Mesothelial cell of epicardium (in vitro differentiated cells): ENCODE results near the gene SLC11A1. TPM values are rescaled to one million over a fixed set of nuclear protein-coding genes. Genes with fewer than 3 reads are reported as not detected.
A peak's percentile ranks its signal among the peaks of the same experiment; 100 is the strongest.

ENCODE experiments used
- DNase-seq, 2 experiments: peaks; one replicate each; pipeline ENCODE4 v3.0.0; 2021; ENCODE audit warnings: low spot score in 2 of 2; ENCODE audit not compliant: unreplicated experiment in 2 of 2
- H3K27ac Mint-ChIP-seq: 2 replicates; pipeline ENCODE4 v1.8.0; 2021; ENCODE audit warnings: mixed read lengths
- H3K27me3 Mint-ChIP-seq: 2 replicates; pipeline ENCODE4 v1.8.0; 2021; ENCODE audit warnings: low read depth, mixed read lengths
- H3K36me3 Mint-ChIP-seq: 2 replicates; pipeline ENCODE4 v1.8.0; 2021; ENCODE audit warnings: mixed read lengths
- H3K4me1 Mint-ChIP-seq: 2 replicates; pipeline ENCODE4 v1.8.0; 2021; ENCODE audit warnings: mixed read lengths
- H3K4me3 Mint-ChIP-seq: 2 replicates; pipeline ENCODE4 v1.8.0; 2021; ENCODE audit warnings: mild to moderate bottlenecking, moderate library complexity, mixed read lengths
- H3K9me3 Mint-ChIP-seq: 2 replicates; pipeline ENCODE4 v1.8.0; 2021; ENCODE audit warnings: mixed read lengths
- total RNA-seq: library from RNA; stranded (reverse); gene quantifications from 3 replicates; pipeline ENCODE4 v1.2.1, GENCODE V29; 2021
- TF ChIP-seq, protein P1 (sequence below): fragments of 200-600 bp; sonication (generic); IDR thresholded peaks from one replicate; pipeline ENCODE4 v1.5.0; 2021; ENCODE audit warnings: antibody characterized with exemption; ENCODE audit not compliant: unreplicated experiment

Gene SLC11A1
- total RNA-seq, 1 donor from 2014 or later, result 0.76 TPM

DNA sequence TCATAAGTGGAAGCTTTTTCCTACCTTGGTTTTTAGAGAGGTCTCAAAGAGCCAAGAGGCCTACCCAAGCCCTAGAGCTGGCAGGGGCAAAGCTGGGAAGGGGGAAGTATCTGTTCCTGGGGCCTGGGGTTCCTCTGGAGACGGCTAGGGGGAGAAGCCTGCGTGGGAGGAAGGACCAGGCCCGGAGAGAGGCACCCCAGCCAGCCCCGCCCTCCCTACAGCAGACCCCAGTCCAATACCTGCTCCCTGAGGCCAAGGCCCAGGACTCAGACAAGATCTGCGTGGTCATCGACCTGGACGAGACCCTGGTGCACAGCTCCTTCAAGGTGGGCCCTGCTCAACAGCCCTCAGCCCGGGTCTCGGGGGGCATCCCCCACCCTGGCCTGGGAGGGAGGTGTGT lies 19.8 kb downstream of the SLC11A1 start:
- no peak for DNase-seq
- H3K27me3 Mint-ChIP-seq, result no peaks in the 10 kb centered on the region
- H3K9me3 Mint-ChIP-seq, result no peaks in the 10 kb centered on the region
- peaks cover 12% of the 10 kb centered on the region for H3K36me3 Mint-ChIP-seq
- H3K4me3 Mint-ChIP-seq, result peak overlapping the region; percentile 94
- peak overlapping the region; percentile 30 for H3K27ac Mint-ChIP-seq
- TF ChIP-seq, protein P1, sequence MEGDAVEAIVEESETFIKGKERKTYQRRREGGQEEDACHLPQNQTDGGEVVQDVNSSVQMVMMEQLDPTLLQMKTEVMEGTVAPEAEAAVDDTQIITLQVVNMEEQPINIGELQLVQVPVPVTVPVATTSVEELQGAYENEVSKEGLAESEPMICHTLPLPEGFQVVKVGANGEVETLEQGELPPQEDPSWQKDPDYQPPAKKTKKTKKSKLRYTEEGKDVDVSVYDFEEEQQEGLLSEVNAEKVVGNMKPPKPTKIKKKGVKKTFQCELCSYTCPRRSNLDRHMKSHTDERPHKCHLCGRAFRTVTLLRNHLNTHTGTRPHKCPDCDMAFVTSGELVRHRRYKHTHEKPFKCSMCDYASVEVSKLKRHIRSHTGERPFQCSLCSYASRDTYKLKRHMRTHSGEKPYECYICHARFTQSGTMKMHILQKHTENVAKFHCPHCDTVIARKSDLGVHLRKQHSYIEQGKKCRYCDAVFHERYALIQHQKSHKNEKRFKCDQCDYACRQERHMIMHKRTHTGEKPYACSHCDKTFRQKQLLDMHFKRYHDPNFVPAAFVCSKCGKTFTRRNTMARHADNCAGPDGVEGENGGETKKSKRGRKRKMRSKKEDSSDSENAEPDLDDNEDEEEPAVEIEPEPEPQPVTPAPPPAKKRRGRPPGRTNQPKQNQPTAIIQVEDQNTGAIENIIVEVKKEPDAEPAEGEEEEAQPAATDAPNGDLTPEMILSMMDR, result no peak
- H3K4me1 Mint-ChIP-seq, result peaks cover 37% of the 10 kb centered on the region

GRCh38 chr2:218402491-218402901 lies 20.4 kb downstream of the SLC11A1 start:
- peak overlapping the region; percentile 6 for H3K4me3 Mint-ChIP-seq
- TF ChIP-seq, protein P1, result no peak
- H3K9me3 Mint-ChIP-seq, result no peaks in the 10 kb centered on the region
- no peak overlapping the region for H3K27ac Mint-ChIP-seq
- peaks cover 12% of the 10 kb centered on the region for H3K36me3 Mint-ChIP-seq
- peaks cover 36% of the 10 kb centered on the region for H3K4me1 Mint-ChIP-seq
- DNase-seq, result no peak
- no peaks in the 10 kb centered on the region for H3K27me3 Mint-ChIP-seq

DNA sequence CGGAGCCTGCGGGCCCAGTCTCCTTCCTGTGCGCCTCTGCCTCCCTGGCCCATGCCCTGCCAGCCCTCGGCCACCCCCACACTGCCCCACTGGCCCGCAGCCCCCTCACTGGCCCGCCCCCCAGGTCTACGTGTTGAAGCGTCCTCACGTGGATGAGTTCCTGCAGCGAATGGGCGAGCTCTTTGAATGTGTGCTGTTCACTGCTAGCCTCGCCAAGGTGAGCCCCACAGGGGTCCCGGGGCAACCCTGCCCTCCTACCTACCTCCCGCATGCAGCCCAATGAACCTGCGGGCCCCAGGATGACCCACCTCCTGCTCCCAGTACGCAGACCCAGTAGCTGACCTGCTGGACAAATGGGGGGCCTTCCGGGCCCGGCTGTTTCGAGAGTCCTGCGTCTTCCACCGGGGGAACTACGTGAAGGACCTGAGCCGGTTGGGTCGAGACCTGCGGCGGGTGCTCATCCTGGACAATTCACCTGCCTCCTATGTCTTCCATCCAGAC lies 20.9 kb downstream of the SLC11A1 start:
- Mint-ChIP-seq H3K9me3 (no peaks in the 10 kb centered on the region), H3K4me1 (peaks cover 36% of the 10 kb centered on the region), H3K27me3 (no peaks in the 10 kb centered on the region), H3K4me3 (no peak overlapping the region), H3K36me3 (peaks cover 12% of the 10 kb centered on the region), H3K27ac (no peak overlapping the region)
- DNase-seq, result no peak
- TF ChIP-seq, protein P1, result no peak

DNA sequence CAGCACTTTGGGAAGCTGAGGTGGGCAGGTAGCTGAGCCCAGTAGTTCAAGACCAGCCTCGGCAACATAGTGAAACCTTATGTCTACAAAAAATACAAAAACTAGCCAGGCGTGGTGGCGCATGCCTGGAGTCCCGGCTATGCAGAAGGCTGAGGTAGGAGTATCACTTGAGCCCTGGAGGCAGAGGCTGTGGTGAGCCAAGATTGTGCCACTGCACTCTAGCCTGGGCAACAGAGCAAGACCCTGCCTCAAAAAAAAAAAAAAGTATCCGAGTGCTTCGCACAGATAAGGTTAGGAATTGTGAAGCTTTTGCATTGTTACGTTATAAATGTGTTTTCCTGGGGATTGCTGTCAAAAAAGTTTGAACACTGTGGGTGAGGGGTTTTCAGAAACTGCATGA lies 21.7 kb downstream of the SLC11A1 start:
- Mint-ChIP-seq H3K27ac (peak overlapping the region; percentile 30), H3K4me1 (peaks cover 37% of the 10 kb centered on the region), H3K27me3 (no peaks in the 10 kb centered on the region), H3K4me3 (no peak overlapping the region), H3K36me3 (peaks cover 12% of the 10 kb centered on the region), H3K9me3 (no peaks in the 10 kb centered on the region)
- DNase-seq, result no peak
- TF ChIP-seq, protein P1, result no peak

GRCh38 chr2:218404351-218405085 lies 22.4 kb downstream of the SLC11A1 start:
- peaks cover 12% of the 10 kb centered on the region for H3K36me3 Mint-ChIP-seq
- DNase-seq, result no peak
- H3K4me1 Mint-ChIP-seq, result peaks cover 37% of the 10 kb centered on the region
- H3K4me3 Mint-ChIP-seq, result no peak overlapping the region
- peak overlapping the region; percentile 61 for H3K27ac Mint-ChIP-seq
- TF ChIP-seq, protein P1, result no peak
- no peaks in the 10 kb centered on the region for H3K27me3 Mint-ChIP-seq
- H3K9me3 Mint-ChIP-seq, result no peaks in the 10 kb centered on the region
